Neural cell (in vitro differentiated cells): ENCODE results near the gene ST3GAL3. TPM values are rescaled to one million over a fixed set of nuclear protein-coding genes. Genes with fewer than 3 reads are reported as not detected.

Experiments used
- H2AFZ ChIP-seq: fragments of 200-600, 300-800 bp; sonication (generic), shearing (Covaris generic); 2 replicates; pipeline ENCODE4 v1.6.0; 2014; ENCODE audit warnings: low read depth, mild to moderate bottlenecking, antibody characterized with exemption, low read length, moderate library complexity
- H3F3A ChIP-seq: fragments of 200-600 bp; shearing (Covaris generic); 2 replicates; pipeline ENCODE4 v1.6.1; 2016; ENCODE audit warnings: mild to moderate bottlenecking, moderate library complexity, mixed read lengths, antibody characterized with exemption, low read length; ENCODE audit not compliant: insufficient read depth, poor library complexity, severe bottlenecking
- H3K27ac ChIP-seq: fragments of 200-600, 300-800 bp; sonication (generic), shearing (Covaris generic); 2 replicates; pipeline ENCODE4 v1.5.1; 2014; ENCODE audit warnings: mild to moderate bottlenecking, low read length, moderate library complexity
- H3K27me3 ChIP-seq: fragments of 300-800, 200-600 bp; sonication (generic), shearing (Covaris generic); 2 replicates; pipeline ENCODE4 v1.6.0; 2014; ENCODE audit warnings: mild to moderate bottlenecking, low read depth, low read length, moderate library complexity; ENCODE audit not compliant: insufficient read depth
- H3K36me3 ChIP-seq: fragments of 300-800, 200-600 bp; sonication (generic), shearing (Covaris generic); 2 replicates; pipeline ENCODE4 v1.5.1; 2014; ENCODE audit warnings: mild to moderate bottlenecking, antibody characterized with exemption, low read length, moderate library complexity; ENCODE audit not compliant: insufficient read depth
- H3K4me2 ChIP-seq: fragments of 300-800, 200-600 bp; sonication (generic), shearing (Covaris generic); 2 replicates; pipeline ENCODE4 v1.6.0; 2014; ENCODE audit warnings: mild to moderate bottlenecking, low read length
- H3K4me3 ChIP-seq: fragments of 300-800, 200-600 bp; sonication (generic), shearing (Covaris generic); 2 replicates; pipeline ENCODE4 v1.5.1; 2014; ENCODE audit warnings: mild to moderate bottlenecking, low read length, moderate library complexity
- H3K79me2 ChIP-seq: fragments of 200-600 bp; shearing (Covaris generic); replicated peaks from 2 replicates; pipeline ENCODE4 v1.6.0; 2014; ENCODE audit warnings: mild to moderate bottlenecking, low read length, moderate library complexity; ENCODE audit not compliant: insufficient read depth
- H3K9ac ChIP-seq: fragments of 300-800, 200-600 bp; sonication (generic), shearing (Covaris generic); 2 replicates; pipeline ENCODE4 v1.6.1; 2016; ENCODE audit warnings: mild to moderate bottlenecking, low read length, mixed read lengths
- H3K9me2 ChIP-seq: fragments of 200-600 bp; shearing (Covaris generic); 2 replicates; pipeline ENCODE4 v1.6.1; 2016; ENCODE audit warnings: mild to moderate bottlenecking, low read length, mixed read lengths; ENCODE audit not compliant: insufficient read depth
- H3K9me3 ChIP-seq: fragments of 200-600, 300-800 bp; sonication (generic), shearing (Covaris generic); 2 replicates; pipeline ENCODE4 v1.6.1; 2016; ENCODE audit warnings: mild to moderate bottlenecking, mixed run types, low read length, moderate library complexity, mixed read lengths
- H4K20me1 ChIP-seq: fragments of 200-600 bp; shearing (Covaris generic); 2 replicates; pipeline ENCODE4 v1.6.1; 2016; ENCODE audit warnings: mild to moderate bottlenecking, mixed run types; ENCODE audit not compliant: insufficient read depth
- EP300 ChIP-seq: fragments of 450-650 bp; conservative IDR thresholded peaks from 2 replicates; pipeline ENCODE4 v1.6.1; 2014; ENCODE audit warnings: antibody characterized with exemption, mild to moderate bottlenecking, moderate library complexity; ENCODE audit not compliant: poor library complexity, severe bottlenecking
- EZH2 ChIP-seq: fragments of 200-600, 300-800 bp; shearing (Covaris generic), sonication (generic); IDR thresholded peaks from 2 replicates; pipeline ENCODE4 v1.6.1; 2014; ENCODE audit warnings: antibody characterized with exemption, low read length, borderline replicate concordance, mild to moderate bottlenecking; ENCODE audit not compliant: insufficient read depth, poor library complexity, severe bottlenecking
- MXI1 ChIP-seq: fragments of 450-650 bp; conservative IDR thresholded peaks from 2 replicates; pipeline ENCODE4 v1.6.1; 2014; ENCODE audit warnings: antibody characterized with exemption, mild to moderate bottlenecking; ENCODE audit not compliant: poor library complexity, severe bottlenecking
- POLR2AphosphoS5 ChIP-seq: IDR thresholded peaks from 2 replicates; pipeline ENCODE4 v1.6.1; 2012
- RAD21 ChIP-seq: fragments of 450-650 bp; conservative IDR thresholded peaks from 2 replicates; pipeline ENCODE4 v1.6.1; 2014; ENCODE audit warnings: antibody characterized with exemption, mild to moderate bottlenecking, moderate library complexity
- REST ChIP-seq: IDR thresholded peaks from 2 replicates; pipeline ENCODE4 v1.6.1; 2012; ENCODE audit warnings: borderline replicate concordance
- SMC3 ChIP-seq: fragments of 450-650 bp; conservative IDR thresholded peaks from 2 replicates; pipeline ENCODE4 v1.6.1; 2014; ENCODE audit warnings: antibody characterized with exemption, mild to moderate bottlenecking, moderate library complexity; ENCODE audit not compliant: poor library complexity
- TAF1 ChIP-seq: IDR thresholded peaks from 2 replicates; pipeline ENCODE4 v1.6.1; 2012; ENCODE audit warnings: low read depth
- polyA plus RNA-seq: library from polyadenylated mRNA; depleted of rRNA; stranded (reverse); fragments of >200 nt; gene quantifications from 2 replicates; pipeline ENCODE4 v1.2.3, GENCODE V29; 2014
- TF ChIP-seq, protein P1 (sequence below): fragments of 450-650 bp; IDR thresholded peaks from 2 replicates; pipeline ENCODE4 v1.5.1; 2014; ENCODE audit warnings: antibody characterized with exemption, mild to moderate bottlenecking, moderate library complexity; ENCODE audit not compliant: poor library complexity, severe bottlenecking

ST3GAL3 gene
- polyA plus RNA-seq, 1 donor from 2014 or later: 36.8 TPM

DNA sequence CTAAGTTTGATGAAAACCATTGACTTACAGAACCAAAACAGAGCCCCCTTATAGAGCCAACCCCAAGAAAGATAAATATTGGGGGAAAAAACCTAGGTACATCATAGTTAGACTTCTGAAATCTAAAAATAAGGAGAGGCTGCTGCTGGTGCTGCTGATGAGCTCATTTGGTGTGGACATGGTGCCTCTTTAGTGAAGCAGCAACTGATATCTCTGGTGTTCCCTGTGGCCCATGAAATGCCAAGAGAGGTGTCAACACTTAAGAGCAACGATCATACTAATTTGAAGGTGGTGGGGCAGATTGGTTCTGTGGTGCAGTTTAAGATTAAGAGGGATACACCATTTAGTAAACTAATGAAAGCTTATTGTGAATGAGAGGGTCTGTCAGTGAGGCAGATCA, 35.9 kb downstream of the ST3GAL3 start:
- no peak for TF ChIP-seq REST
- TF ChIP-seq, protein P1, sequence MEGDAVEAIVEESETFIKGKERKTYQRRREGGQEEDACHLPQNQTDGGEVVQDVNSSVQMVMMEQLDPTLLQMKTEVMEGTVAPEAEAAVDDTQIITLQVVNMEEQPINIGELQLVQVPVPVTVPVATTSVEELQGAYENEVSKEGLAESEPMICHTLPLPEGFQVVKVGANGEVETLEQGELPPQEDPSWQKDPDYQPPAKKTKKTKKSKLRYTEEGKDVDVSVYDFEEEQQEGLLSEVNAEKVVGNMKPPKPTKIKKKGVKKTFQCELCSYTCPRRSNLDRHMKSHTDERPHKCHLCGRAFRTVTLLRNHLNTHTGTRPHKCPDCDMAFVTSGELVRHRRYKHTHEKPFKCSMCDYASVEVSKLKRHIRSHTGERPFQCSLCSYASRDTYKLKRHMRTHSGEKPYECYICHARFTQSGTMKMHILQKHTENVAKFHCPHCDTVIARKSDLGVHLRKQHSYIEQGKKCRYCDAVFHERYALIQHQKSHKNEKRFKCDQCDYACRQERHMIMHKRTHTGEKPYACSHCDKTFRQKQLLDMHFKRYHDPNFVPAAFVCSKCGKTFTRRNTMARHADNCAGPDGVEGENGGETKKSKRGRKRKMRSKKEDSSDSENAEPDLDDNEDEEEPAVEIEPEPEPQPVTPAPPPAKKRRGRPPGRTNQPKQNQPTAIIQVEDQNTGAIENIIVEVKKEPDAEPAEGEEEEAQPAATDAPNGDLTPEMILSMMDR: no peak
- TF ChIP-seq EZH2: no peak
- TF ChIP-seq RAD21: no peak
- no peak for TF ChIP-seq POLR2AphosphoS5
- TF ChIP-seq SMC3: no peak
- no peak for TF ChIP-seq EP300
- TF ChIP-seq MXI1: no peak
- Histone ChIP-seq H3K36me3 (no peaks in the 10 kb centered on the region), H3K9me3 (no peaks in the 10 kb centered on the region)

GRCh38 chr1:43747736-43748135, 40.4 kb downstream of the ST3GAL3 start:
- no peak overlapping the region for H2AFZ ChIP-seq
- TF ChIP-seq RAD21 (no peak), EZH2 (no peak), TAF1 (no peak), SMC3 (no peak), POLR2AphosphoS5 (no peak), MXI1 (no peak)
- no peaks in the 10 kb centered on the region for H3K9me3 ChIP-seq
- no peak overlapping the region for H3K4me3 ChIP-seq
- H3K36me3 ChIP-seq: no peaks in the 10 kb centered on the region
- H3K4me2 ChIP-seq: no peak overlapping the region
- no peaks in the 10 kb centered on the region for H3K9me2 ChIP-seq
- H3K79me2 ChIP-seq: no peaks in the 10 kb centered on the region
- no peak overlapping the region for H3K9ac ChIP-seq
- no peaks in the 10 kb centered on the region for H4K20me1 ChIP-seq
- H3F3A ChIP-seq: no peaks in the 10 kb centered on the region
- H3K27me3 ChIP-seq: no peaks in the 10 kb centered on the region
- H3K27ac ChIP-seq: no peak overlapping the region

More for the DNA sequence above, 35.9 kb downstream of the ST3GAL3 start:
- no peak overlapping the region for H3K4me3 ChIP-seq
- H3K9ac ChIP-seq: no peak overlapping the region
- H2AFZ ChIP-seq: no peak overlapping the region
- no peak overlapping the region for H3K4me2 ChIP-seq
- H3K27ac ChIP-seq: no peak overlapping the region
- no peaks in the 10 kb centered on the region for H4K20me1 ChIP-seq
- no peaks in the 10 kb centered on the region for H3K27me3 ChIP-seq
- H3K79me2 ChIP-seq: no peaks in the 10 kb centered on the region
- no peaks in the 10 kb centered on the region for H3K9me2 ChIP-seq
- H3F3A ChIP-seq: no peaks in the 10 kb centered on the region

DNA sequence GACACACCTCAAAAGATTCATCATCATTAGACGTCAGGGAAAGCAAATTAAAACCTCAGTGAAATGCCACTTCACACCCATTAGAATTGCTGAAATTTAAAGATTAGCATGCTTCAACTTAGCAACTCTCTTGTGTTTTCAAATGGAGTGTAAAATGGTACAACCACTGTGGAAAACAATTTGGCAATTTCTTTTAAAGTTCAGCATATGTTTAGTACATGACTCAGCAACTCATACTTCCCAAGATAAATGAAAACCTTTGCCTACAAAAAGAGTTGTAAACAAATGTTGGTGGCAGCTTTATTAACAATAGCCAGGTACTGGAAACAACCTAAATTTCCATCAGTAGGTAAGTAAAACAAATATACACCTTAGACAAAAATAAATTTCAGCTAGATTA, 42.7 kb downstream of the ST3GAL3 start:
- no peaks in the 10 kb centered on the region for H3K27me3 ChIP-seq
- no peak overlapping the region for H3K4me3 ChIP-seq
- no peak overlapping the region for H3K4me2 ChIP-seq
- no peaks in the 10 kb centered on the region for H3K79me2 ChIP-seq
- no peak overlapping the region for H3K27ac ChIP-seq
- H3K9ac ChIP-seq: no peak overlapping the region
- TF ChIP-seq EP300 (no peak), RAD21 (no peak), POLR2AphosphoS5 (no peak), REST (no peak), SMC3 (no peak), TAF1 (no peak), EZH2 (no peak), MXI1 (no peak)
- TF ChIP-seq, protein P1: no peak
- no peaks in the 10 kb centered on the region for H3K36me3 ChIP-seq
- no peaks in the 10 kb centered on the region for H3F3A ChIP-seq
- no peak overlapping the region for H2AFZ ChIP-seq
- H3K9me2 ChIP-seq: no peaks in the 10 kb centered on the region
- H4K20me1 ChIP-seq: no peaks in the 10 kb centered on the region
- H3K9me3 ChIP-seq: no peaks in the 10 kb centered on the region
